NCI-H1417 (cell line): ENCODE data around the gene ERF.

Experiments
- DNase-seq, 3 experiments: peaks; one replicate each; lab custom pipeline; 2025; lab: John Stamatoyannopoulos, UW

ERF gene

GRCh38 chr19:42254850-42255765 is at the start of gene ERF:
Gene ERF (minus strand): TSS chr19:42255128. CDS start chr19:42254999, 129 bp downstream.
- peak; percentile 78 to 93 (median 84) for DNase-seq

GRCh38 chr19:42303876-42304275 is 48.9 kb upstream of the ERF start:
- no peak for DNase-seq

- no peak for DNase-seq
These were observed 48.2 kb upstream of the ERF start for GRCh38 chr19:42303101-42303464.

GRCh38 chr19:42301646-42302203 is 46.8 kb upstream of the ERF start, which contains the start of gene PRR19:
Gene PRR19 (plus strand): TSS chr19:42302132. CDS start chr19:42309585, 7,453 bp downstream.
- peak in 2 of 3 experiments; percentile 56 to 63 for DNase-seq

GRCh38 chr19:42297039-42297438 is 42.1 kb upstream of the ERF start:
- no peak for DNase-seq

- DNase-seq, result peak; percentile 75 to 82 (median 79)
These were observed 41.0 kb upstream of the ERF start for GRCh38 chr19:42295831-42296525.

GRCh38 chr19:42295342-42295741 is 40.4 kb upstream of the ERF start:
- DNase-seq, result no peak

GRCh38 chr19:42294471-42295137 is 39.7 kb upstream of the ERF start:
- no peak for DNase-seq

- DNase-seq, result no peak
These were observed 39.0 kb upstream of the ERF start for GRCh38 chr19:42293948-42294347.

- DNase-seq, result no peak
These were observed 38.6 kb upstream of the ERF start for GRCh38 chr19:42293540-42293939.

- no peak for DNase-seq
These were observed 38.0 kb upstream of the ERF start for GRCh38 chr19:42292963-42293362.

GRCh38 chr19:42292042-42292960 is 37.4 kb upstream of the ERF start:
- no peak for DNase-seq

GRCh38 chr19:42291435-42291810 is 36.5 kb upstream of the ERF start:
- no peak for DNase-seq

- no peak for DNase-seq
These were observed 35.9 kb upstream of the ERF start for GRCh38 chr19:42290523-42291434.

- no peak for DNase-seq
These were observed 35.2 kb upstream of the ERF start for GRCh38 chr19:42290136-42290522.

GRCh38 chr19:42289556-42290041 is 34.7 kb upstream of the ERF start:
- DNase-seq, result no peak

GRCh38 chr19:42288881-42289555 is 34.1 kb upstream of the ERF start:
- no peak for DNase-seq

GRCh38 chr19:42288387-42288786 is 33.5 kb upstream of the ERF start:
- DNase-seq, result no peak

GRCh38 chr19:42287827-42288107 is 32.8 kb upstream of the ERF start:
- no peak for DNase-seq
